CD4-positive, alpha-beta T cell treated with Interferon gamma for 1 hour (primary cell): Measurements from ENCODE around the gene MANBA.

ENCODE experiments used
- DNase-seq: peaks from one replicate; pipeline ENCODE4 v3.0.0-alpha.2; 2020

MANBA gene

DNA sequence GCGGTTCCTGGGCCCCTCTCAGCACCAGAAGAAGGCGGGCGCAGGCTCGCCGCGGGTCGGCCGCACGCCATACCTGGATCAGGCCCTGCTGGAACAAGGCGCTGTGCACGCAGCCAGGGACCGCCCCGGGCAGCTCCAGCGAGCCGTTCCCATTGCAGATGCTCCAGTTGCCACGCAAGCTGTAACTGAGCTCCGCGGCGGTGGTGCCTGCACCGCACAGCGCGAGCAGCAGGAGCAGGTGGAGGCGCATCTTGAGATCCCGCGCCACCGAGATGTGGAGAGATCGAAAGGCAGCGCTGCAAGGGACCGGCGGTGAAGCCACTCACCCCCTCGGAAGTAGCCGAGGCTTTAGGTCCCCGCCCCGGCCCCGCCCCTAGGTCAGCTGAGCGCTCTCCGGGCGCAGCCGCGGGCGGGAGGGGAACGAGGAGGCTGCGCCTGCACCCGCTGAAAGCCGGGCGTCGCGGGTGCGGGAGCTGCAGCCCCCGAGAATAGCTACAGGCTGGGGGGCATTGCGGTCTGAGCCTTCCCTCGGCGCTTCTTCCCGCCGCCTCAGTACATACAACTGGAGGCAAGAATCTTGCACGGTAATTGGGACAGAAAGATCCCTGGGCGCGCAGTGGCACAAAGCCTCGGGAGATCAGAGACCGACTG, at the start of gene MANBA:
TSS of gene MANBA (minus strand) at position 324 of the 651 bp plus-strand sequence. CDS start at position 250, 74 bp downstream.
- peak; percentile 83 for DNase-seq

- DNase-seq: no peak
Measured at GRCh38 chr4:102809691-102810090, 48.9 kb upstream of the MANBA start.

DNA sequence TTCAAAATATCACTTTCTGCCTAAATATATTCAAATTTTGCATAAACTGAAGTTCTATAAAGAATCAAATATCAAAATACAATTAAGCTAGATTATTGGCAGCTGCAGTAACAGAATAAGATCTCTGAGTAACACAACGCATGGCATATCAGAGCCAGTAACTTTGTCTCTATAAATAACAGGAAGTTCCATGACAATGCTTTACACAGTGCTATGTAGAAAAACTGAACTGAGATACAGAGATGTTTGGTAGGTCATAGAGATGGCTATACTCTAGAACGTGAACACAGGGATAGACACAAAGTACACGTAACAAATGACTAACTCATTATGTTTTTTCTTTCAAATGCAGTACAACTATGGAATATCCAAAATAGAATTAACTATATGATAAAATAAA, 48.4 kb upstream of the MANBA start:
- DNase-seq: no peak

- no peak for DNase-seq
Measured at GRCh38 chr4:102808009-102808408, 47.2 kb upstream of the MANBA start.

GRCh38 chr4:102807345-102807744, 46.6 kb upstream of the MANBA start:
- no peak for DNase-seq

GRCh38 chr4:102799816-102800215, 39.0 kb upstream of the MANBA start:
- DNase-seq: no peak

DNA sequence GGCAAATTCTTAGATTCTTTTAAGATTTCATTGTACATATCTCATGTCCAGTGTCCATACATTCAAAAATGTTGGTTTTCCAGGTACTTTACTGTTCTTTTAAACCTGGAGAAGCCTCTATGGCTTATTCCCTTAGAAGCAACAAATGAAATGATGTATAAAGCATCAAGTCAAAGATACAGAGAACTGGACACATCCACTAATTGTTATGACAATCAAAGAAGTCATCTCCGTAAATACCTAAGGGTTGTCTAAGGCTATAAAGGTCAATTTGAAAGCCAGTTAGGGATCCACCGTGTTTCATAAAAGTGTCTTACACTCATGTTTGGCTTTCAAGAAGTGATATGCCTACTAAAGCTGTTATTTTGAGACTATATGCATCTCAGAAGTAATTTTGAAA, 34.2 kb upstream of the MANBA start:
- DNase-seq: no peak

GRCh38 chr4:102792361-102792936, 31.7 kb upstream of the MANBA start:
- no peak for DNase-seq

GRCh38 chr4:102791318-102791835, 30.6 kb upstream of the MANBA start:
- no peak for DNase-seq

DNA sequence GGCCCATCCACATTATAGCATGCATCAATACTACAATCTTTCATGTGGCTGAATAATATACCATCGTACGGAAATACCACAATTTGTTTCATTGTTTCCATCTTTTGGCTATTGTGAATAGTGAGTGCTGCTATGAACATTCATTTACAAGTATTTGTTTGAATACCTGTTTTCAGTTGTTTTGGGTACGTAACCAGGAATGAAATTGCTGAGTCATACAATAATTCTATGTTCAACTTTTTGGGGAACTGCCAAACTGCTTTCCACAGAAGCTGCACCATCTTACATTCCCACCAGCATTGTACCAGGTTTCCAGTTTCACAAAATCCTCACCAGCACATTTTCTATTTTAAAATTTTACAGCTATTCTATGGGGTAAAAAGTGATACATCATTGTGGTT, 28.5 kb upstream of the MANBA start:
- DNase-seq: no peak

GRCh38 chr4:102787944-102788343, 27.2 kb upstream of the MANBA start:
- DNase-seq: no peak

DNA sequence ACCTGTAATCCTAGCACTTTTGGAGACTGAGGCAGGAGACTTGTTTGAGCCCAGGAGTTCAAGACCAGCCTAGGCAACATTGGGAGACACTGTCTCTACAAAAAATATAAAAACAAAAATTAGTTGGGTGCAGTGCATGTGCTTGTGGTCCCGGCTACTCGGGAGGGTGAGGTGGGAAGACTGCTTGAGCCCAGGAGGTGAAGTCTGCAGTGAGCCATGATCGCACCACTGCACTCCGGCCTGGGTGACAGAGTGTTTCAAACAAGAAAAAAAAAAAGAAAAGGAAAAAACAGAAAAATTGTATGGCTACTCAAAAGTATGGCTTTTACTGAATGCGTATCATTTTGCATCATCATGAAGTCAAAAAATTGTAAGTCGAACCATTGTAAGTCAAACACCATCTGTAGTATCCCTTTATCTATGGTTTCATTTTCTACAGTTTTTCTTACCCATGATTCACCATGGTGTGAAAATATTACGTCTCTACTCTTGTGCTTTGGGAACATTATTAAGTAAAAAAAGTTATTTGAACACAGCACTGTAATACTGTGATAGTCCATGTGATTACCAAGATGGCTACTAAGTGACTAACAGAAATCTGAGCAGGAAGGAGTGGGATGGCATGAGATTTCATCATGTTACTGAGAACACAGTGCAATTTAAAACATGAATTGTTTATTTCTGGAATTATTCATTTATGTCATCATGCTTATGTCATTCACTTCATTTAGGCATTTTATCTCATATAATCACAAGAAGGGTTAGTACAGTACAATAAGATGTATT, 26.5 kb upstream of the MANBA start:
- no peak for DNase-seq

- no peak for DNase-seq
Measured at GRCh38 chr4:102786279-102786678, 25.5 kb upstream of the MANBA start.

DNA sequence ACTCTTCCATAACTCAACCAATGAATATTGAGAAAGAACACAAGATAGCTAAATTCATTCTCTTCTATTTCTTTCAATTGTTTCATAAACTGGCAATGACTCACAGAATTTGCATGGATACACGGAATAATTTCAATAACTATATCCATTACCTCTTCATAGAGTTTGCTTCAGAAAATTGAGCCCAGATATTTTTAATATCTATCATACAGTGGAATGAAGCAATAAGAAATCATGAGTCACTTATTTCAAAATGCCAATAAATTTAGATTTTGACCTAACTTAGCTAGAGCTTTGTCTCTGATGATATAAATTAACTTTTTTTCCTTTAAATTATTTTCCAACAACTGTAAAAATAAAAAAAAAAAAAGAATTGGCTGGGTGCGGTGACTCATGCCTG, 22.2 kb upstream of the MANBA start:
- DNase-seq: no peak

- DNase-seq: no peak
Measured at GRCh38 chr4:102781570-102781969, 20.8 kb upstream of the MANBA start.

DNA sequence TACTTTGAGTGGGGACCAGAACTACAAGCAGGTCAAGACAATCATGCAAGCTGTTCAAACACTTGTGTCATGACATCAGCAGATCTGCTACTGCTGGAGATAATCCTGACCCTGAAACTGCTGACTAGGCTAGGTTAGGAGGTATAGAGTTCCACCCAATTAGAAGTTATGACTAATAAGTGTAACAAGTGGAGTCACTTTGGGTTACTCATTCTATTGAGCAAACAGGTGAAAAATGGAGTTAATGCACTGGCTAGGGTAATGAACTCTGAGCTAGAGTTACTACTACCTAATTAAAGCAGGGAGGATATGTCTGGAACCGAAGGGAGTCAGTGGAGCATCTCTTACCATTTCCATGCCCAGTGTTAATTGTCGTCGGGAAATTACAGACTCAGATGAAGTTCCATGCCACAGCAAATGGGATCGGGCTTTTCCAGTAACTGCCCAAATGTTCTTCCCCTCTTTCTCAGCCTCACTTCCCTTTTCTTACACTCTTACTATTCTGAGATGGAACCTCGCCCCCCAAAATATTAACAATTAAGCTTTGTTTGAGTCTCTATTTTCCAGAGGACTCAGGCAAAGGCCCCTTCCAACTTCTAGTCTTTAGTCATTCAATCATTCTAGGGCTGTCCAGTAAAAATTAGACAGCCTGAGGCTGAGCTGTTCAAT, 19.8 kb upstream of the MANBA start:
- DNase-seq: no peak

DNA sequence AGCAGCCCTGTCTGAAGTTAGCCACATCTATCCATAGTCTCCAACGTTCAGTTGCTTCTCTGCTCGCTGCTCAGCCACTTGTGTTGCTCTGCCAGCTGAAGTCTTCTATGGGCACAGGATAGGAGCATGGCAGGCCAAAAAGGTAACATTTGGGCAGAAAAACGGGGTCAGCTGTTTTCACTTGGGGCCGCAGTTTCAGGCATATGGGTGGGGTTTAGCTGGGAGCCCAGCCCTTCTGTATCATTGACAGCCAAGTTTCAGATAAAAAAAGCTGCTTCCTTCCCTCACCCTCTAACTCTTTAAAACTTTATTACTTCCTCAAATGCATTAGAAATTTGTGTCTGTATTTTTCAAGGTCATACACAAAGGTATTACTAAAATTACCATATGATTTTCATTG, 18.4 kb upstream of the MANBA start:
- no peak for DNase-seq

GRCh38 chr4:102778720-102779119, 18.0 kb upstream of the MANBA start:
- DNase-seq: no peak

DNA sequence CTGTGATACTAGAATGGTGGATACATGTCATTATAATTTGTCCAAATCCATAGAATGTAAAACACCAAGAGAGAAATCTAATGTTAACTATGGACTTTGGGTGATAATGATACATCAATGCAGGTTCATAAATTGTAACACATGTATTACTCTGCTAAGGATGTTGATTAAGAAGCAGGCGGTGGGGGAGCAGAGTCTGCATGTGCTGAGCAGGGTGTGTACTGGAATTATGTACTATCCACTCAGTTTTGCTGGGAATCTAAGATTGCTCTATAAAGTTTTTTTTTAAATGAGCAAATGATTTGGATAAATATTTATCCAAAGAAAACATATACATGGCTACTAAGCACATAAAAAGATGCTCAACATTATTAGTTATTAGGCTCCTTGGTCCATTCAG, 15.0 kb upstream of the MANBA start:
- DNase-seq: no peak

DNA sequence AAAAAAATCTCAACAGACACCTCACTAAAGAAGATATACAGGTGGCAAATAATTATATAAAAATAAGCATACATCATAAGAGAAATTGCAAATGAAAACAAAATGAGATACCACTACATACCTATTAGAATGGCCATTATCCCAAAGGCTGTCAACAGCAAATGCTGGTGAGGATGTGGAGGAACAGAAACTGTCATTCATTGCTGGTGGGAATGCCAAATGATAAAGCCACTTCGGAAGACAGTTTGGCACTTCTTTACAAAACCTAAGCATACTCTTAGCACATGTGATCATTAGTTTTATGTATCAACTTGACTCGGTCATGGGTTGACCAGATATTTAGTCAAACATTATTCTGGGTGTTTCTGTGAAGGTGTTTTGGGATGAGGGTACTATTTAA, 13.5 kb upstream of the MANBA start:
- no peak for DNase-seq

GRCh38 chr4:102772738-102773340, 12.1 kb upstream of the MANBA start:
- DNase-seq: no peak

- DNase-seq: no peak
Measured at GRCh38 chr4:102764901-102765300, 4.1 kb upstream of the MANBA start.

DNA sequence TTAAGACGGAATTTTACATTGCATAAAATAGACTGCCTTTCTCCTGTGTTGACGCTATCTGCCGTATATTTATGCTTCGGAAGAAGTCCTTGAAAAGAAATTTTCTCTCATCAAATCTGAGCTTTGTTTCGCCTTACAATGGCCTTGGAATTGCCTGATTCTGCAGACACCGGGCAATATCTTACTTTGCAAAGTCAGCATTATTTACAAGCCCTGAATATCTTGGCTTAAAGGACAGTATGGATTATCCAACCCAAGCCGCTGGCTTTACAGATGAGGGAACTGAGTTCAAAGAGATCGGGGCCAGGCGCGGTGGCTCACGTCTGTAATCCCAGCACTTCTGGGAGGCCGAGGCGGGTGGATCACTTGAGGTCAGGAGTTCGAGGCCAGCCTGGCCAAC, 1.1 kb upstream of the MANBA start:
- no peak for DNase-seq
